Fibroblast of lung (primary cell): ENCODE data around the gene PTPN9.

Source experiments
- EZH2 ChIP-seq: IDR thresholded peaks from 2 replicates; pipeline ENCODE4 v1.5.1; 2012; ENCODE audit warnings: low read length, control low read depth, mild to moderate bottlenecking; ENCODE audit errors: missing control alignments
- TF ChIP-seq, protein P1 (sequence below), 2 donors: IDR thresholded peaks in 1 of 2; conservative IDR thresholded peaks in 1 of 2; 1 replicate in 1 of 2; 2 replicates in 1 of 2; pipeline ENCODE4 v1.5.1; 2011 to 2012; ENCODE audit warnings: low read length in 2 of 2, control low read depth in 1 of 2, inconsistent platforms in 1 of 2, low read depth in 1 of 2, mild to moderate bottlenecking in 1 of 2

- TF ChIP-seq, protein P1, sequence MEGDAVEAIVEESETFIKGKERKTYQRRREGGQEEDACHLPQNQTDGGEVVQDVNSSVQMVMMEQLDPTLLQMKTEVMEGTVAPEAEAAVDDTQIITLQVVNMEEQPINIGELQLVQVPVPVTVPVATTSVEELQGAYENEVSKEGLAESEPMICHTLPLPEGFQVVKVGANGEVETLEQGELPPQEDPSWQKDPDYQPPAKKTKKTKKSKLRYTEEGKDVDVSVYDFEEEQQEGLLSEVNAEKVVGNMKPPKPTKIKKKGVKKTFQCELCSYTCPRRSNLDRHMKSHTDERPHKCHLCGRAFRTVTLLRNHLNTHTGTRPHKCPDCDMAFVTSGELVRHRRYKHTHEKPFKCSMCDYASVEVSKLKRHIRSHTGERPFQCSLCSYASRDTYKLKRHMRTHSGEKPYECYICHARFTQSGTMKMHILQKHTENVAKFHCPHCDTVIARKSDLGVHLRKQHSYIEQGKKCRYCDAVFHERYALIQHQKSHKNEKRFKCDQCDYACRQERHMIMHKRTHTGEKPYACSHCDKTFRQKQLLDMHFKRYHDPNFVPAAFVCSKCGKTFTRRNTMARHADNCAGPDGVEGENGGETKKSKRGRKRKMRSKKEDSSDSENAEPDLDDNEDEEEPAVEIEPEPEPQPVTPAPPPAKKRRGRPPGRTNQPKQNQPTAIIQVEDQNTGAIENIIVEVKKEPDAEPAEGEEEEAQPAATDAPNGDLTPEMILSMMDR (conservative IDR thresholded peaks at IDR 0.05 in 1 of 2, IDR thresholded peaks at IDR 0.05 in 1 of 2; ENCODE audit: low read depth in 1 of 2, low read length in 2 of 2) = no peak
- no peak for TF ChIP-seq EZH2
Observed at GRCh38 chr15:75453703-75454470, 125.2 kb downstream of the PTPN9 start.
